Pancreas (tissue), 10 donors: ENCODE measurements around the gene NME7. TPM values are rescaled to one million over a fixed set of nuclear protein-coding genes. Genes with fewer than 3 reads are reported as not detected.

Experiments
- ATAC-seq, 4 donors: fragments of 200-7000 bp; cut with Tn5 transposase; one replicate each; pipeline versions ENCODE4 v1.8.0 to v1.9.1; 2020; ENCODE audit warnings: mild to moderate bottlenecking in 4 of 4, moderate library complexity in 4 of 4
- DNase-seq, 6 donors: peaks; one replicate each; pipeline ENCODE4 v3.0.0-alpha.2; 2020
- FAIRE-seq: peaks from 2 replicates; lab custom pipeline; 2012; peaks lifted over from hg19 to GRCh38; lab: Jason Lieb, UNC
- H3K27ac ChIP-seq, 4 donors: fragments of 200-600 bp; sonication (generic); 1 replicate in 3 of 4; 2 replicates in 1 of 4; pipeline versions ENCODE4 v1.5.0 to v1.8.0; 2020
- H3K27me3 ChIP-seq, 4 donors: fragments of 200-600 bp; one replicate each; pipeline ENCODE4 v1.8.0; 2021
- H3K36me3 ChIP-seq, 3 donors: fragments of 200-600 bp; sonication (generic) in 1 of 3; one replicate each; pipeline versions ENCODE4 v1.5.0 to v1.8.0; 2020 to 2021
- H3K4me1 ChIP-seq, 3 donors: fragments of 200-600 bp; one replicate each; pipeline ENCODE4 v1.8.0; 2021
- H3K4me3 ChIP-seq, 4 donors: fragments of 200-600 bp; sonication (generic) in 2 of 4; one replicate each; pipeline versions ENCODE4 v1.5.0 to v1.8.0; 2020 to 2021
- H3K9me3 ChIP-seq, 4 donors: fragments of 200-600 bp; one replicate each; pipeline ENCODE4 v1.8.0; 2021
- WGBS, 2 donors: extraction: QIAGEN DNeasy Blood & Tissue Kit; methylation state at CpG; one replicate each; pipeline ENCODE4 v1.1.7; 2013; 5-methylcytosine and 5-hydroxymethylcytosine counted together
- intact Hi-C, 3 donors: fragments of 100-400 bp; cut with DNase I; formaldehyde crosslinking; loops; one replicate each; pipeline versions ENCODE4 v1.11.1 to v1.14.2; 2022
- polyA plus RNA-seq, 2 donors: library from polyadenylated mRNA; stranded (reverse); fragments of 200-250 nt; gene quantifications; one replicate each; pipeline ENCODE4 v1.2.3, GENCODE V29; 2013
- total RNA-seq, 6 donors: library from RNA; stranded (reverse); fragmentation: NEBNext Ultra II Directional in 4 of 6; extraction: Animal tissue kit (Norgen Biotek cat#: 25700) in 4 of 6; gene quantifications; one replicate each; pipeline versions ENCODE4 v1.2.1 to v1.2.4, GENCODE V29; 2021 to 2023
- TF ChIP-seq, protein P1 (sequence below), 4 donors: fragments of 200-600 bp; sonication (generic) in 3 of 4; IDR thresholded peaks; one replicate each; pipeline versions ENCODE4 v1.5.0 to v1.8.0; 2021; ENCODE audit warnings: antibody characterized with exemption in 4 of 4
- donor health status: healthy with polysubstance abuse.
- donor health status: DM: no; HTN: no; CAD: no; lungs with moderate emphysema.
- donor health status: DM: no; HTN: no; CAD: no.
- donor health status: control.
- donor health status: control.
- donor health status: Bipolar disorder and iron deficiency.
- donor health status: DM: yes; HTN: yes; CAD: no.
- donor health status: DM: no; HTN: no; CAD: no.
- donor health status: DM: no; HTN: no; CAD: no.
- donor health status: DM: yes; HTN: yes; CAD: no.

Gene NME7
- total and polyA plus RNA-seq, 8 donors, result 5.0 to 12.6 (median 8.0) TPM

DNA sequence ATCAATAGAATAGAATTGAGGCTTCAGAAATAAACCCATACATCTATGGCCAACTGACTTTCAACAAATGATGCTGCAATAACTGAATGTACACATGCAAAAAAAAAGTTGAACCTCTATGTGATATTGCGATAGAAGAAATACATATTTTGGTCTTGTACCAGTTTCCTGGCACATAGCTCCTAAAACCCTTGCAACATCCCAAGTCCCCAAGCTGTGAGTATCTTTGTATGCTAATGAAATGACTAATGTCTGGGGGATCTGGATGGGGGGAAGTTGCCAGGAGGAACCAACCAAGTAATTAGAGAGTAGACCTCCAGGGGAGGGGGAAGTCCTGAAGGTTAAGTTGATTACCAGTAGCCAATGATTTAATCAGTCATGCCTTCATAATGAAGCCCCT, 24.8 kb upstream of the NME7 start:
- H3K27ac ChIP-seq, result no peak overlapping the region
- FAIRE-seq (no peak), DNase-seq (no peak), ATAC-seq (no peak)
- H3K9me3 ChIP-seq, result no peaks in the 10 kb centered on the region
- TF ChIP-seq, protein P1, sequence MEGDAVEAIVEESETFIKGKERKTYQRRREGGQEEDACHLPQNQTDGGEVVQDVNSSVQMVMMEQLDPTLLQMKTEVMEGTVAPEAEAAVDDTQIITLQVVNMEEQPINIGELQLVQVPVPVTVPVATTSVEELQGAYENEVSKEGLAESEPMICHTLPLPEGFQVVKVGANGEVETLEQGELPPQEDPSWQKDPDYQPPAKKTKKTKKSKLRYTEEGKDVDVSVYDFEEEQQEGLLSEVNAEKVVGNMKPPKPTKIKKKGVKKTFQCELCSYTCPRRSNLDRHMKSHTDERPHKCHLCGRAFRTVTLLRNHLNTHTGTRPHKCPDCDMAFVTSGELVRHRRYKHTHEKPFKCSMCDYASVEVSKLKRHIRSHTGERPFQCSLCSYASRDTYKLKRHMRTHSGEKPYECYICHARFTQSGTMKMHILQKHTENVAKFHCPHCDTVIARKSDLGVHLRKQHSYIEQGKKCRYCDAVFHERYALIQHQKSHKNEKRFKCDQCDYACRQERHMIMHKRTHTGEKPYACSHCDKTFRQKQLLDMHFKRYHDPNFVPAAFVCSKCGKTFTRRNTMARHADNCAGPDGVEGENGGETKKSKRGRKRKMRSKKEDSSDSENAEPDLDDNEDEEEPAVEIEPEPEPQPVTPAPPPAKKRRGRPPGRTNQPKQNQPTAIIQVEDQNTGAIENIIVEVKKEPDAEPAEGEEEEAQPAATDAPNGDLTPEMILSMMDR (IDR thresholded peaks at IDR 0.05), result no peak
- peaks cover 0 to 20% (median 4%) of the 10 kb centered on the region in 3 donors for H3K36me3 ChIP-seq
- H3K4me3 ChIP-seq, result no peak overlapping the region
- H3K27me3 ChIP-seq, result no peaks in the 10 kb centered on the region
- intact Hi-C loops, result no loop called here
- WGBS, 2 donors, result 92 to 98% methylated on average over 1 of the region's 1 CpG
- H3K4me1 ChIP-seq, result no peaks in the 10 kb centered on the region

- Histone ChIP-seq H3K27me3 (no peaks in the 10 kb centered on the region), H3K4me3 (no peak overlapping the region), H3K4me1 (no peaks in the 10 kb centered on the region), H3K9me3 (no peaks in the 10 kb centered on the region), H3K36me3 (peaks cover 0 to 24% (median 8%) of the 10 kb centered on the region in 3 donors), H3K27ac (no peak overlapping the region)
- ATAC-seq (no peak), FAIRE-seq (no peak), DNase-seq (no peak)
- TF ChIP-seq, protein P1 (IDR thresholded peaks at IDR 0.05), result no peak
- intact Hi-C loops, result no loop called here
Observed at GRCh38 chr1:169390303-169390702, 22.7 kb upstream of the NME7 start.

DNA sequence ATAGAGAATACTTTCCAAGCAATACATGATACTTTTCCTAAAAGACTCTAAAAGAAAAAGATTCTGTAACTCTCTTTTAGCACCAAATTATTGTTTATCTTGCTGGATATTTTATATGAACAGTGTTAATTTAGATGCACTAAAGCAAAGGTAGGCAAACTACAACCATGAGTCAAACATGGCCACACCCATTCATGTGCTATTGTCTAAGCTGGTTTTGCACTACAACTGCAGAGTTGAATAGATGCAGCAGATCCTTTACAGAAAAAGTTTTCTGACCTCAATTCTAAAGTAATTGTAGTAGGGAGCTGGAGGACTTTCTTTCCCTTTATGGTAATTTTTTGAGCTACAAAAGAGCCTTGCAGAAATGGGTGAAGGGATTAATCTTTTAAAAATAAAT, 19.8 kb upstream of the NME7 start:
- no peaks in the 10 kb centered on the region for H3K9me3 ChIP-seq
- peaks cover 0 to 40% (median 8%) of the 10 kb centered on the region in 3 donors for H3K36me3 ChIP-seq
- FAIRE-seq, result no peak
- no peaks in the 10 kb centered on the region for H3K27me3 ChIP-seq
- intact Hi-C loops, result no loop called here
- DNase-seq, result no peak
- H3K4me3 ChIP-seq, result no peak overlapping the region
- no peaks in the 10 kb centered on the region for H3K4me1 ChIP-seq
- no peak overlapping the region for H3K27ac ChIP-seq
- TF ChIP-seq, protein P1 (IDR thresholded peaks at IDR 0.05), result no peak
- no peak for ATAC-seq

GRCh38 chr1:169383449-169383848, 15.9 kb upstream of the NME7 start:
- no peaks in the 10 kb centered on the region for H3K27me3 ChIP-seq
- H3K36me3 ChIP-seq, result peaks cover 0 to 41% (median 5%) of the 10 kb centered on the region in 3 donors
- TF ChIP-seq, protein P1 (IDR thresholded peaks at IDR 0.05), result no peak
- no peaks in the 10 kb centered on the region for H3K9me3 ChIP-seq
- WGBS, 2 donors, result 70 to 82% methylated on average over 4 of the region's 4 CpGs
- DNase-seq (no peak), ATAC-seq (no peak), FAIRE-seq (no peak)
- intact Hi-C loops, result no loop called here
- no peak overlapping the region for H3K27ac ChIP-seq
- H3K4me1 ChIP-seq, result no peaks in the 10 kb centered on the region
- no peak overlapping the region for H3K4me3 ChIP-seq

DNA sequence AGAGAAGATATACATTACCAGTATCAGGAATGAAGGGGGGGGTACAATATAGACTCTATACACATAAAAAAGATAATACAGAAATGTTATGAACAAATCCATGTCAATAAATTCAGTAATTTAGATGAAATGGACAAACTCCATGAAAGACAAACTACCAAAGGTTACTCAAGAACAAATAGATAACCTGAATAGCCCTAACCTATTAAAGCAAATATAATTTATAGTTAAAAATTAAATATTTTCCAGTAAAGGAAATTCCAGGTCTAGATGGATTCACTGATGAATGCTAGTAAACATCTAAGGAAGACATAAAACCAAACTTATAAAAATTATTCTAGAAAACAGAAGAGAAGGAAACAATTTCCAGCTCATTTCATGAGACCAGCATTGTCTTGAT, 13.6 kb upstream of the NME7 start:
- Histone ChIP-seq H3K9me3 (no peaks in the 10 kb centered on the region), H3K27me3 (no peaks in the 10 kb centered on the region), H3K4me1 (no peaks in the 10 kb centered on the region), H3K36me3 (peaks cover 0 to 47% (median 0%) of the 10 kb centered on the region in 3 donors), H3K4me3 (no peak overlapping the region), H3K27ac (no peak overlapping the region)
- DNase-seq (no peak), ATAC-seq (no peak), FAIRE-seq (no peak)
- TF ChIP-seq, protein P1 (IDR thresholded peaks at IDR 0.05), result no peak
- intact Hi-C loops, result no loop called here
